SU-DHL-6 (cell line): ENCODE measurements around the gene EIF4E.

Source experiments
- EZH2phosphoT487 ChIP-seq: fragments of 200-600 bp; sonication (generic), shearing (Covaris generic); conservative IDR thresholded peaks from 2 replicates; pipeline ENCODE4 v1.6.1; 2018; ENCODE audit warnings: mild to moderate bottlenecking, antibody characterized with exemption, low read length, moderate library complexity, mixed read lengths
- TF ChIP-seq, protein P1 (sequence below): fragments of 200-600 bp; sonication (generic); IDR thresholded peaks from one replicate; pipeline ENCODE4 v1.5.1; 2017; ENCODE audit warnings: antibody characterized with exemption, mild to moderate bottlenecking, low read length, moderate library complexity; ENCODE audit not compliant: insufficient read depth, poor library complexity, severe bottlenecking

- TF ChIP-seq, protein P1, sequence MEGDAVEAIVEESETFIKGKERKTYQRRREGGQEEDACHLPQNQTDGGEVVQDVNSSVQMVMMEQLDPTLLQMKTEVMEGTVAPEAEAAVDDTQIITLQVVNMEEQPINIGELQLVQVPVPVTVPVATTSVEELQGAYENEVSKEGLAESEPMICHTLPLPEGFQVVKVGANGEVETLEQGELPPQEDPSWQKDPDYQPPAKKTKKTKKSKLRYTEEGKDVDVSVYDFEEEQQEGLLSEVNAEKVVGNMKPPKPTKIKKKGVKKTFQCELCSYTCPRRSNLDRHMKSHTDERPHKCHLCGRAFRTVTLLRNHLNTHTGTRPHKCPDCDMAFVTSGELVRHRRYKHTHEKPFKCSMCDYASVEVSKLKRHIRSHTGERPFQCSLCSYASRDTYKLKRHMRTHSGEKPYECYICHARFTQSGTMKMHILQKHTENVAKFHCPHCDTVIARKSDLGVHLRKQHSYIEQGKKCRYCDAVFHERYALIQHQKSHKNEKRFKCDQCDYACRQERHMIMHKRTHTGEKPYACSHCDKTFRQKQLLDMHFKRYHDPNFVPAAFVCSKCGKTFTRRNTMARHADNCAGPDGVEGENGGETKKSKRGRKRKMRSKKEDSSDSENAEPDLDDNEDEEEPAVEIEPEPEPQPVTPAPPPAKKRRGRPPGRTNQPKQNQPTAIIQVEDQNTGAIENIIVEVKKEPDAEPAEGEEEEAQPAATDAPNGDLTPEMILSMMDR: no peak
- no peak for TF ChIP-seq EZH2phosphoT487
Measured at GRCh38 chr4:98908182-98908581, 20.8 kb downstream of the EIF4E start.
